GM23338 (cell line): Measurements from ENCODE around the gene CCDC73.

Experiments
- CTCF ChIP-seq, 2 experiments: fragments of 200-600 bp in 1 of 2; sonication (generic) in 1 of 2; conservative IDR thresholded peaks; 2 replicates each; pipeline versions ENCODE4 v1.5.1 to v1.6.1; 2016 to 2017; ENCODE audit warnings: antibody characterized with exemption in 2 of 2, low read depth in 2 of 2, mild to moderate bottlenecking in 2 of 2, moderate library complexity in 1 of 2
- EZH2 ChIP-seq: fragments of 200-600 bp; sonication (generic); IDR thresholded peaks from one replicate; pipeline ENCODE4 v1.8.0; 2017; ENCODE audit warnings: antibody characterized with exemption, mild to moderate bottlenecking, low read depth; ENCODE audit not compliant: unreplicated experiment
- EZH2phosphoT487 ChIP-seq: fragments of 200-600 bp; sonication (generic); IDR thresholded peaks from one replicate; pipeline ENCODE4 v1.8.1; 2018; ENCODE audit warnings: antibody characterized with exemption; ENCODE audit not compliant: unreplicated experiment
- NANOG ChIP-seq: IDR thresholded peaks from 2 replicates; pipeline ENCODE4 v1.6.1; 2016; ENCODE audit warnings: antibody characterized with exemption, borderline replicate concordance
- POLR2AphosphoS5 ChIP-seq: IDR thresholded peaks from 2 replicates; pipeline ENCODE4 v1.6.1; 2016; ENCODE audit warnings: antibody characterized with exemption, low read depth
- REST ChIP-seq: IDR thresholded peaks from one replicate; pipeline ENCODE4 v1.6.1; 2018; ENCODE audit warnings: antibody characterized with exemption; ENCODE audit not compliant: unreplicated experiment

GRCh38 chr11:32827276-32827675 lies 32.8 kb upstream of the CCDC73 start:
- TF ChIP-seq EZH2phosphoT487 (no peak), POLR2AphosphoS5 (no peak), EZH2 (no peak), CTCF (conservative IDR thresholded peaks at IDR 0.05; ENCODE audit: low read depth in 2 of 2) (no peak), REST (no peak), NANOG (no peak)
